ENCODE data around the gene MYOF.
"Not testable (repeated sequence)": the region's sequence is repeated elsewhere in the genome, so short reads cannot be mapped to it uniquely, and the experiment has no call there.

The MYOF gene

DNA sequence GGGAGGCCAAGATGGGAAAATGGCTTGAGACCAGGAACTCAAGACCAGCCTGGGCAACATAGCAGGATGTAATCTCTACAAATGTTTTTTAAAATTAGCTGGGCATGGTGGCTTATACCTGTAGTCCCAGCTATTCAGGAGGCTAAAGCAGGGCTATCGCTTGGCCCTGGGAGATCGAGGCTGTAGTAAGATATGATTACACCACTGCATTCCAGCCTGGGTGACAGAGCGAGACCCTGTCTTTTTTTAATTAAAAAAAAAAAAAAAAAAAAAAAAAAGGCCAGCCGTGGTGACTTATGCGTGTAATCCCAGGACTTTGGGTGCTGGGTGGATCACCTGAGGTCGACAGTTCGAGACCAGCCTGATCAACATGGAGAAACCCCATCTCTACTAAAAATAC is 27.4 kb downstream of the MYOF start:
- DNase-seq = no peak

DNA sequence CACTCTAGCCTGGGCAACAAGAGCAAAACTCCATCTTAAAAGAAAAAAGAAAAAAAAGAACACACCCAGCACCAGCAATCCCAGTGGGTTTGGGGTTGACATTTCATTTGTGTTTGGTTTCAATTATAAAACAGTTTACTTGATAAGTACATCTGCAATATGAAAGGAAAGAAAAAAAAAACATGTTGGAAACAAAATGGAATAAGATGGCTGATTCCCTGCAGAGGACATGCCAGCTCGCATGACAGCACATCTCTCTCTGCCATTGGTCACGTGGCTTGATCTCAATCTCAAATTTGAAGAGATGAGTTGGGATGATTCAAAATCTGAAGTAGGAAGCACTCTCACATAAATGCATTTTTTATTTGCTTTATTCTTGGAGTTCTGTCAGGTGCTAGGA is 28.0 kb downstream of the MYOF start:
- no peak for DNase-seq

DNA sequence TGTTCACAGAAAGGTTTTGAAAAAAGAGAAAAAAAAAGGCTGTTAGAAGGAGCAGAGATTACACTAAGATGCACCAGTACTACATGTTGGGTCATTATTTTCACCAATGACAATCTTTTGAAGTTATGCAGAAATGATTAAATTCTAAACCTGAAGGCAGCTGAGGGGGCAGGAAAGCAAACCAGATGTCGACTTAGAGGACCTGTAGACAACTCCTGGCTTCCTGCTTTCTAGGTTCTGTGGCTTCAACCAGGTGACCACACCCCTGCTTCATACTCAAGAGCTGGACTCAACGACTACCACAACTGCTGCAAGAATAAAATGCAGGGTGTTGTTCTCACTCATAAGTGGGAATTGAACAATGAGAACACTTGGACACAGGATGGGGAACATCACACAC is 30.0 kb downstream of the MYOF start:
- no peak for DNase-seq

DNA sequence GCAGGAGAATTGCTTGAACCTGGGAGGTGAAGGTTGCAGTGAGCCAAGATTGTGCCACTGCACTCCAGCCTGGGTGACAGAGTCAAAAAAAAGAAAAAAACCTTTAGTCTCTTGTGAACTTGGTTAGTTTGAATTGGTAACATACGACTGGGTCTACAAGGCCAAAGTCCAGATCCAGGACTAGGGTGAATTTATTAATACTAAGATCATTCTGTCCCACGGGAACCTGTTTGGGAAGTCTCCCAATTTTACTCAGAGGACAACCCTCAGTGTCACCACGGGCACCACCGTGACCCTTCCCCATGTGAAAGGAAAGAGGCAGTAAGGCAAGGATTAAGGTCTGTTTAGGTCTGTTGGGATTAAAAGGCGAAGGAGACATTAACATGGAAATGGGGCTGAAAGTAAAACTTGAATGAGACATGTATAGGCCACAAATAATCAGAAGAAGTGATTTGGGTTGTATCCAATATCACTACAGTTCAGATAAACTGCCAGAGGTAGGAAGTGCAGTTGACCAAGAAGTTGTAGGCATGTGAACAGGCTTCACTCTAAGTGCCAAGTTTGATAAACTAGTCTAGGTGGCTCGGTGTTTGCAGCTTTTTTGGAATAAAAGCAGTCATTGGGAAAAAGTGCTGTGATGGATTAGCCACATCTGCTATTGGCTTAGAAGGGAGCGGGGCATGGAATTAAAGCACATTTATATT is 30.7 kb downstream of the MYOF start:
- DNase-seq = no peak

DNA sequence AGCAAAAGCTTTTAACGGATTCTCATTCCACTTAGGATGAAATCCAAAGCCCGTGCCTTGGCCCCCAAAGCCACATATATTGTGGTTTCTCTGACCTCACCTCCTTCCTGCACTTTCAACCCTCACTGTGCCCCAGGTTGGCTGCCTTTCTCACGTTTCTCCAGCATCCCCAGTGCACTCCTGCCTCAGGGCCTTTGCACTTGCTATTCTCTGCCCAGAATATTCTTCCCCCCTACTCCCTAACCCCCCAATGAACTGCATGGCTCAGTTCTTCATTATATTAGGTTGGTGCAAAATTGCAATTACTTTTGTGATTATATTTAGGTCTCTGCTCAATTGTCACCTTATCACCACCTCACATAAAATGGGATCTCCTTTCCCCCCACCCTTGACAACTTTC is 34.2 kb downstream of the MYOF start:
- DNase-seq = no peak

DNA sequence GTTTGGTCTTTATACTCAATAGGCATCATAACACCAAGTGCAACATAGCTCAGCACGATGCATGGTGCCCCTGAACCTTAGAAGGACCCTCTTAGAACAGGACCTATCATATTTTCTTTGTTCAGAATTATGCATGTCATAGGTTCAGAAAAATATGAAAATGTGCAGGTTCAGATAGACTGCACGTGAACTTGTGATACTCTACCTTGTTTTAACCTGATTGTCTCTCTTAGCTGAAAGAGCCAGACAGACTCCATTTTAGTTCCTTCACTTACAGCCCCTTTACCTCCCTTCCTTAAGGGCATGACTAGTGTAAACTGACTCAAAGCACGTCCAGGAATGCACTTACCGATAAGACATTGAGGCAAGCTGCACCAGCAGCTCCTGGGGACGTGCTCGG is 35.1 kb downstream of the MYOF start:
- DNase-seq = no peak

DNA sequence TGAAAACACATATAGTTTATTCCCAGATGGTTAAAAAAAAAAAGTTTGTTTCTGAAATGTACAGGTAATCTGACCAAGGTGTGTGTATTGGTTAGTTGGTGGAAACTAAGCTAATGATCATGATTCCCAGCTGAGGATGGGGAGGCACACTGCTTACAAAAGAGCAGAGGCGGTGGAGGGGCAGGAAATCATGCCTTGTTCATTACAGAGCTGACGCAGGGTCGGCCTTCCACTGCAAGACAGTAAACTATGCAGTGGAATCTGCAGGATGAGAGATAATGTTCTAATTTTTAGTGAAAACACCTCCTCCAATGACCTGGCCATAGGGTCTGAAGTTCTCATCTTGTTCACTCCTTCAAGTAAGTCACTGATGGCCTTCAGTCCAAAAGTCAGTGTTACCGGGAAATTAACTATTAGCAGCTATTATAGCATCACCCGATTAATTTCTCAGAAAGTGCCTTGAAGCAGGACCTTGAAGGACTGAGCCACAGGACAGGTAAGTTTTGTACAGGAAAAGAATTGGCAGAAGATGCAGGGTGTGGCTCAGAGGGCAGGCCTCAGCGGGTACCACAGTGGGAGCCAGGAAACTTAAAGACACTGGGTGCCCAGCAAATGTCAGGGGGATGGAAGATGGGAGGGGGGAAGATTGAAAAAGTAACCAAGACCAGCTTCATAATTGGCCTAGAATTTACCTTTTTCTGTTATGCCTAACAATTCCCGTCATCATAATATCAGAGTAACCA is 36.0 kb downstream of the MYOF start:
- peak; percentile 33 for DNase-seq

DNA sequence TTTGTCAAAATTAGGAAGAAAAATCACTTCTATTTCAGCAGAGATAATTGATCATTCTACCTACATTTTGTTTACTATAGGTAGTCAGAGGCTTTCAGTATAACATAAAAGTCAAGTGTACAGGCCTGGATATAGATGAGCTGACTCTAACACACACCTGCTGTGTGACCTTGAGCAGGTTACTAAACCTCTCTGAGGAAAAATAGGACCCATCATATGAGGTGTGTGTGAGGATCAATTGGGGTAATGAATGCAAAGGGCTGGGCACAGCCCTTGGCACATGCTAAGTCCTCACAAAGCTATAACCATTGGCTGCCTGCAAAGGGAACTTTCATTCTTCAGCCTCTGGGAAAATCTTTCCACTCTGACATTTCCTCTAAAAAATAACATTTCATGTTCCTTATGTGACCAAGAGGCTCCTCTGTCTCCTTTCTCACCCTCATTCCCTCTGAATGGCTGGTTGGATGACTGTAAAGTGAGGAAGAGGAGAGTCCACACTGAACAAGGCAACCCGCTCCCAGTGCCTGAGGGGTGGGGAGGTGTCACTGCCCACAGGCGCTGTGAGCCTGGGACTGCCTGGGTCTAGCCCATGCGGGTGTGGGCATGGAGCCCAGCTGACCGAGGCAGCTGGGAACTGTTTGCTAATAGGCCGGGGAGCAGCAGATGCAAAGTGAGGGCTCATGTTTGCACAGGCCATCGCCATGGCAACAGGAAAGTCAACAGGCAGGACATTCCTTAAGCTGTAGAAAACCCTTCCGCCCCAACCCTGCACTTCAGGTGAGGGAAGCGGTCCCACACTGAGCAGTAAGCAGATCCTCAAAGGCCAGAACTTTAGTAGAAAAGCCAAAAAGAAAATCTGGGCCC is 36.8 kb downstream of the MYOF start:
- DNase-seq = peak; percentile 98

DNA sequence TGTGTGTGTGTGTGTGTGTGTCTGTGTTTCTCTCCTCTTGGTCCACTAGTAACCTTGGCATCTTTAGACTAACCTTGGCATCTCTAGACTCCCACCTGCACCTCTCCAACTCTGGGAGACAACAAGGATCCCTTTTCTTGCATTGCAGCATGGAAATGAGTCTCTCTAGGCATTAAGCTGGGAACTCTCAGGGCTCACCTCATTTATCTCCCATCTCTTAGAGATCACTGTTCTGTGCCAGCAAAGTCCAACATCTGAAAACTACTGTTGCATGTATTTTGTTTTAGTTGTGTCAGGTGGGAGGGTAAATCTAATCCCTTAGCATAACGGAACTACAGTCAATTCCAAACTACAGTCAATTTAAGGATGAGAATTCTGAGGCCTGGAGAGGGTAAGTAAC is 38.7 kb downstream of the MYOF start:
- DNase-seq = no peak

DNA sequence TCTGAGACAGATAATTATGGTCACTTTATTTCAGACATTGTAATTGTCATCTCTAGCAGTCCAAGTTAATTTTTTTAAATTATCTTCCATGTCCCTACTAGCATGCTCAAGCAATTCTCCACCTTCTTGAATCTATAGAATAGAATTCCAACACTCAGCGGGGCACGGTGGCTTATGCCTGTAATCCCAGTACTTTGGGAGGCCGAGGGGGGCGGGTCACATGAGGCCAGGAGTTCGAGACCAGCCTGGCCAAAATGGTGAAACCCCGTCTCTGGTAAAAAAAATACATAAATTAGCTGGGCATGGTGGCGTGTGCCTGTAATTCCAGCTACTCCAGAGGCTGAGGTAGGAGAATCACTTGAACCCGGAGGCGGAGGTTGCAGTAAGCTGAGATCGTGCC is 39.4 kb downstream of the MYOF start:
- DNase-seq = not testable (repeated sequence)

DNA sequence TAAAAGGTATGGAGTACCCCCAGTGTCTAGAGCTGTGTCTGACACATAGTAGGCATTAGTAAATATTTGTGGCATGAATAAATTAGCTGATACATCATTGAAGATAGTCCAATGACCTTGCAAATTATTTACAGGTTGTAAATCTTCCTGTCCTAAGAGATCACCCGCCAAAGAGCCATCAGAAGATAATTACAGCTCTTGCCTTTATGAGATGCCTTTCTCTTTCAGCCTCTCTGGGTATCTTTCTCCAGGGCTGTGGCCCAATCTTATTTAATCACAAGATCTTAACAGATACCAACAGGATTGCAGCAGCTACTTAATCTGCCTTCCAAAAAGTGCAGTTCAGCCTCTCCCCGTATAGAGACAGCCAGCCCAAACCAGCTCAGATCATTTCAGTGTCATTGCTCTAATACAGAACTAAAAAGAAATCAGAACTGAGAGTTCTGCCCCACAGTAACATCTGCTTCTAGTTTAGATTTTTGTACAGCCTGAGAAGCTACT is 41.5 kb downstream of the MYOF start:
- peak; percentile 56 for DNase-seq

DNA sequence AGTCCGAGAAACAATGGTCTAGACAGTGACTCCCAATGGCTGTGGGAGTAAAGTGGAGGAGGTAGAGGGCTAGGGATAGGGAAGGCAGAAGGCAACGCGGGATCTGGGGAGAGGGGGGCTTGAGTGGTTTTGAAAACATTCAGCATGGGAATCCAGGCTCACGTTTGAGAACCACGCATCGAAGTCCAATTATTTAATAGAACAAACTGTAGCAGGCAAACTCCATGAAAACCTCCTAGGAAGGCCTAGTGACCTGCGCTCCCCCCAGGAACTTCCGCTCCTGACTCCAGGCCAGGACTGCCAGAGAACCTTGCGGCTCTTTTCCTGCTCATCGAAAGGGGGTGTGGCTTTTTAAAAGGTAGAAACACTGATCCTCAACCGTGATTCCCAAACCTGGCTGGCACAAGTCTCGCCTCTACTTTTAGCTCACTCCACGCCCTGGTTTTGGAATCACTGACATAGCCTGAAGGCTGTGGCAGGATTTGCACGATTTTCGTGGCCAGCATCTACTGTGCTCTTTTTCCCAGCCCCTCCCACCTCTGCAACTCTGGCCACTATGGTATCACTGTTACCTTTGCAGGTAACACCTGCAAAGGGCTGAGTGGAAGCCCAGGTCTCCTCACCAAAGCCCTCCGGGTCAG is 43.4 kb downstream of the MYOF start:
- DNase-seq = peak; percentile 33

DNA sequence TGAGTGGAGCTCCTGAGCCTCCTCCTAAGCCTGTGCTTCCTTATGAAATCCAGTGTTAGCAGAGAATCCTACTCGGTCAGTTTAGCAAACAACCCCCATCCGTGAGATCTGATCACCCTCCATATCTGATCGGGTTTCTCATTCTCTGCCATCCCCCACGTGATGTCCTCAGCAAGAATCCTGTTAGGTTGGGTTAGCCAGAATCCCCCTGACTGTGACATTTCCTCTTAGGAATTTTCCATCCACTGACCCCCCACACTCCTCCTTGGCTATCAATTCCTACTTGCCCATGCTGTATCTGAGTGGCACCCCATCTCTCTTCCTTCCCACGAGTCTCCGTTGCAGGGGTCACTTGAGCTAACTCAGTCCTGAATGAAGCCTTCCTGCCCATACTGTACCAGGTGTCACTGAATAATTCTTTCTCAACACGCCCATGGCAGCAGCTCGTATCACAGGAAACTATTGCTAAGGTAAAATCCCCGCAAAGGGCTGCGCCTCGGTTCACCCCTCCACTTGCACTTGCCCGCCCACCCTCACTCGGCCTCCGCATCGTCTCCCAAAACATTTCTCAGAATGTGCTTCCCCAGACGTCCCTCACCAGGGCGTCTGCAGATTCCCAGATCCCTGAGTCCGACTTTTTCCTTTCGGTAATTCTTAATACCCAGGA is 44.1 kb downstream of the MYOF start:
- no peak for DNase-seq

DNA sequence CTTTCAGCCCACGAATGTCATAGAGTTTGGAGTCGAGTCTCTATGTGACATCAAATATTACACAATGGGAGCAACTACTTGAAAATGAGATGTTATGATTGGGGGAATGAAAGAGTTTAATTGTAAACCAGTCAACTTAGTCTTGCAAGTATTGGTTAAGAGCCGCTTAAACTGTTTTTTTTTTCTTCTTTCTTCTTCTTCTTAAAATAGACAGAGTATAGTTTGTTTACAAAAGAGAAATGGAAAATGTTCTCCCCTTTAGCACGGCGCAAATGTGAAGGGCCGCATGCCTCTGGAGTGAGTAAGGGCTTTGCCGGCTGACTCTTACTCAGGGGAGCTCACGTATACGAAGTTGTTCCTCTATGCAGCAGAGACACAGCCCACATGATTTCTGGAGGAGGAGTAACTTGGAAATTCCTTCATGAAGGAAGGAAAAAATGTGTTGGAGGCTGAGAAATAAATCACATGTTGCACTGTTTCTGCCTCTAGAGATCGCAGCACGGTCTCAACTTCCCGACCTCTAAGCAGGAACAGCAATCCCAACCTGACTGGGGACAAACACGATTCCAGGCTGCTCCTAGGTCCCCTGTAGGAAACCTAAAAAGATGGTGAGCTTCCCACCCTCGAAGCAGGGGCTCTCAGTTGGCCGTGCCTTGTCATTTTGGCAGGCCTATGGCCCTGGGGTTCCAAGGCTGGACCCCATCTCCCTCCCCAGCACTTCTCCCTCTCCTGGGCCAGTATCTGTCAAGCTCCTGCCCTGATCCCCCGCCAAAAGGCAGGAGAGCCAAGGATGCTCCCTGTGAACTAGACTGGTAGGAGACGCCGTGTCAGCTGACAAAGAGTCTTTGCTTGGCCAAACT is 44.8 kb downstream of the MYOF start:
- no peak for DNase-seq

DNA sequence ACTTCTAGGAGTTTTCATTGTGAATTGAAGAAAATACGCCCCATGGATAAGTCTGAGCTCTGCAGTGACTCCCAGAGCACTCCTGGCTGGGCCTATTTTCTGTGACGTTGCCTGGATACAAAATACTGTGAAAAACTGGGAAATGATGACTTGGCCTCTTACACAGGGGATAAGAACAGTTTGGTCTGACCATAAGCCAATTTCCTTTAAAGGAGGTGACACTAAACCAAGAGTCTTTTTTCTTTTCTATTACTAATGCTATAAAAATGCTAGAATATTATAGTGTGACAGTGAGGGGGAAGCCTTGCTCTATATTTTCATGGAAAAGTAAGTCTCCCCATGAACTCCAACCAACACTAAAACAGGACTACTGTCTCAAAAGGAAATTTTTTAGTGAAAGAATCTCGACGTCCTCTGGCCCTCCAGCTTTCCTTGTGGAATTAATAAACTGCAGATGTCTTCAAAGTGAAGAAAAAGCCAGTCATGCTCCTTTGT is 45.5 kb downstream of the MYOF start:
- DNase-seq = no peak

DNA sequence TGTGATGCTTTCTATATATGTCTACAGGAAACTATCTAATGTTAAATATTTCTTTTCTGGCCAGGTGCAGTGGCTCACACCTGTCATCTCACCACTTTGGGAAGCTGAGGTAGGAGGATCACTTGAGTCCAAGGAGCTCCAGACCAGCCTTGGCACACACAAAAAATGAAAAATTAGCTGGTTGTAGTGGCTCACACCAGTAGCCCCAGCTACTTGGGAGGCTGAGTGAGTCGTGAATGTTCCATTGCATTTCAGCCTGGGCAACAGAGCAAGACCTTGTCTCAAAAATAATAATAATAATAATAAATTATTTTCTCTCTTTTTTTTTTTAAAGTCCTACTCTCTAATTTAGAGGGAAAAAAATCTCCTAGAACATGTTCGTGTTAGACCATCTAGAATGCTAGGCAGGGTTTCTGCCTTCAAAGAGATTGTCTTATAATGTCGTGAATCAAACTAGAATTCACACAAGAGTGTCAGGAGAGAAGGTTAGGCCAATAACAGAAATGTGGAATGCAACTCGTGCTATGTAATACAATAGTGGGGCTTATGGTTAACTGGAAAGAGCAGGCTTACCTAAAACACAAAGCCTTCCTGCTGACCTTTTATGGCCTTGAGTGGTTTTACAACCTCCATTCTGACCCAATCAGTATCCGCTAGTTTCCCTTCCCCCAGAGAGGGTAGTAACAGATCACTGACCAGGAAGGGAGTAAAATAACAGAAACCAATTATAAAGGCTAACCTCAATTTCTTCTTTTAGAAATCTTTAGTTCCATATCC is 46.3 kb downstream of the MYOF start:
- DNase-seq = peak; percentile 9

DNA sequence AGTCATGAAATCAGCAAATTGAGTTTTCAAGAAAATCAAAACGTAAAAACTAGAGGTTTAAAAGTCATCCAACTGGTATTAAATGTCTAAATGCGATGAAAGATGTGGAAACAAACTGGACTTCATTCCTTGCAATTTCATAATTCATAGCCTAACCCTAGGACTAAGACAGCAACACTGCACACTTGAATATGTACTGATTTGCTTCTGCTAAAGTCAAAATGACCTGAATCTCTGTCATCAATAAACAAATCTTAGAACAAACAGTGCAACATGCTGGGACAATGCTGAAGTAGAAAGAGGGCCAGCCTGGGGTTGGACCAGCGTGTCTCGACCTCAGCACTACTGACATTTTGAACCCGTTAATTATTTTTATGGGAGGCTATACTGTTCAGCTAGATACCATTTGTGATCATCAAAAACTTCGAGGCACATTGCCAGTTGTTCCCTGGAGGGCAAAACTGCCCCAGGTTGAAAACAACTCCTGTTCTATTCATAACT is 47.1 kb downstream of the MYOF start:
- no peak for DNase-seq

DNA sequence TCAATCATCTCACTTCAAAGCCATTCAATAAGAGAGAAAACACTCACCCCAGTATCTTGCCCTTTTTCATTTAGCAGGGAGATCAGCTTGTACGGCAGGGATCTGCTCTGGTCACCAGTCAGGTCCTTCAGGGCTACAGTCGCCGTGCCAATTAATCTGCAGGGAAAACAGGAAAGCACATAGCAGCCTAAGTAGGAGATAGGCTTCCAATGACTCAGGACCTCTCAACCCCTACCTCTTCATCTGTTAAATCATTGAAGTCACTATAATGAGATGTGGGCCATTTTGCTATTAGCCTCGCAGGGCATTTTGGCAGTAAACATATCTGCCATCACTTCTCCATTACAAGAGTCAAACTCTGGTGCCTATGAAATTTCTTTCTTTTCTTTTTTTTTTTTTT is 50.8 kb downstream of the MYOF start:
- no peak for DNase-seq

DNA sequence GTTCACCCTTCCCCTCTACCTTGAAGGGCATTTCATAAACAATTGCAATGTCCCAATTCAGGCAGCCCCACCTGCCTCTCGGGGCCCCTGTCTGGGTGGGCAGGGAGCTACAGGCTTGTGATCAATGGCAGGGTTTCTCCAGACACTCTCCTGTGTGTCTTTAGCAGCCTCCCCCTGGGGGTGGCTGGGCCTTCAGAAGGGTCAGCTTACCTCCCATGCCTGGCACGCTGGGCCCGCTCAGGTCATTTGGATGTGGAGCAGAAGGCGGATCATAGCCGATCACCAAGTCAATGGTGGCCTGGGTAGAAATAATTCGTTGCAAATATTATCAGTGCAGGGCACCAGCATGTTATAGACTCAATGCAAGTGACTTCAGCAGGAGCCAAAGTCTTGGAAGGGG is 56.3 kb downstream of the MYOF start:
- DNase-seq = no peak

DNA sequence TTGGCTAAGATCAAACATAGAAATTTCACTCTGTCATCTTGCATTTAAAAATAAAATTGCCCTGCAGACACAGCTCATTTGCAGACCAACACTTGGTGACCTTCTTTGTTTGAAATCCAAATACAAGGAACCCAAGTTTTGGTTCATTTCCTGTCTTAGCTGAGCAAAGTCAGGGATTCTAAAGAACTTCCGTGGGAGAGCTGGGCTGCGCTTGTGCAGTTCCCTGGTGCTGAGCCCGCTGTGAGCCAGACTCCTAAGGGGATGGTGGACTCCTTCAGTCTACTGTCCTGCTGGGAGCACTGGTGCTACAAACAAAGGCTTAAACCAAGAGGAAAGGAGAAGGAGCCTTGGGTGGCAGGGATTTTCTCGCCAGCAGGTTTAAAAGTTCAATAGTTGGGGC is 60.0 kb downstream of the MYOF start:
- DNase-seq = no peak
